CD4-positive, alpha-beta T cell treated with Interleukin-6 at 100 ng/mL for 8 hours (primary cell): ENCODE results near the gene PDE6A.

Experiments
- DNase-seq: peaks from one replicate; pipeline ENCODE4 v3.0.0-alpha.2; 2020; ENCODE audit warnings: mixed read lengths, low spot score

The PDE6A gene

DNA sequence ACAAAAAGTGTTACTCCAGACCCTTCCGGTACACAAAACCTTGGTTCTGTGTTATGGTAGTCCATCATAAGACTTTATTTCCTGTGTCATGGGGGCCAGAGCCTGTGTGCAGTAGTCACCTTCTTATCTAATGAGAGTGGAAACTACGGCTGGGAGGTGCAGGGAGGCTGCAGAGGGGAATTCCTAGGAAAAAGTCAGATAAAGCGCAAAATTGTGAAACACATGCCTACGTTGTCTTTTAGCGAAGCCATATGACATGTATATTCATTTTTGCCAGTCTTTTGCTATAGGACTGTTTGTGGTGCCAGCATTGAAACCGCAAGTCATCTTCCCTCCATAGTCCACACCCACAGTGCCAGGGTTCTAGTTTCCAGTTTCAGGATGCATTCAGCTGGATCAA lies 133.7 kb downstream of the PDE6A start:
- no peak for DNase-seq

DNA sequence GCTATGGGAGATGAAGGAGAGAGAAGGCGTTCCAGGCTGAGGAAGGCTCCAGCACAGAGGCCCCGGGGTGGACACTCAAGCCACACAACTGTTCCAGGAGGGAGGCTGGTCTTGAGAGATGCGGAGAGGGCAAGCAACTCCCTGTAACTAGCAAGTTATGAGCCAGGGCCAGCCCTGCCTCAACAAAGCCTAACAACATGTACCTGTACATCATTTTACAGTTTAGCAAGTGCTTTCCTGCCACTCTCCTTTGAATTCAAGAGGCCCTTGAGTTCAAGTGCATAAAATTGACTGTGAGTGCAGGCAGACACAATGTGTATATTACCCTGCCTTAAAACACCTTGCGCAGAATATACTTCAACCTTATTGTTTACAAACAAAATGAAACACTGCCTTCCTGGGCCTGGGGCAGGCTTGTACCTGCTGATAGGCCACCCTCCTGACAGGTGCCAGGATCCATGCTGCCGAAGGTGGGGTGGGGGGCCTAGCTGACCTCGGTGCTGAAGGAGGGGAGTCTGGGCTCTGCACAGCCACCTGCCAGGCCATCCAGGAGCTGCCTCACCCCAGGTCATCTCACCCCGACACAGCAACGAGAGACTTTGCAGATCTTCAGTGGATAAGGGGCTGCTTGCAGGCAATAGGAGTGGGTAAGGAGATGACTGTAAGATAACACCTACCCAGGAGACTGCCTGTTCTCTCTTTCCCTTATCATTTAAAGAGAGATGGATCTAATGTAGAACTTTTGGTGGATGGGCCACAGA lies 134.5 kb downstream of the PDE6A start:
- no peak for DNase-seq

DNA sequence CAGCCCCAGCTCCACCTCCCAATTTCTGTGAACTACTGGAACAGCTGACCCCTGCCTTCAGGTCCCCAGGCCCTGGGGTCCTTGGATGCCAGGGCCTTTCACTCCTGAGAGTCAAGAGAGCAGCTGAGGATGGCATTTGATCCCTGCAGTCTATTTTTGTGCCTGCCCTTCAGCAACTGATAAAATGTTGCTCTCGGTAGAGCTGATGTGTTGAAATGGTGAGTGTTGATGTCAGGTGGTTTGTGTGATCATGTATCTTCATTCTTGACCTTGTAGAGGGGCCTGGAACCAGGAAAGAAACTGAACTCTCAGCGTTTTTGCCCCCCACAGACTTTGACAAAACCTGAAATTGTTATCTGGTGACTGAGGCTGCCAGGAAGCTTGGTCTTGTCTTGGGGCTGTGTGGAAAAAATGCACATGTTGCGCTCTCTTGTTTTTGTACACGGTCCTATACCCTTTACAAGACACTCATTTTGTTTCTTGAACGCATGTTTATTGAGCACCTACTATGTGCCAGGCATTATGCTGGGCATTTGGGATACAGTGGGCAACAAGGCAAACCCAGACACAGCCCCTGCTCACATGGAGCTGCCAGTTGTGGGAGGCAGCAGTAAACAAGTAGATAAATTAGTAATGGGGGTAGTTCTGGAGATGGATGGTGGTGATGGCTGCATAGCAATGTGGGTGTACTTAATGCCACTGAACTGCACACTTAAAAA lies 136.2 kb downstream of the PDE6A start:
- no peak for DNase-seq
